Body of pancreas (tissue), 4 donors: ENCODE measurements around the gene GFI1.
"Not testable (repeated sequence)": the region's sequence is repeated elsewhere in the genome, so short reads cannot be mapped to it uniquely, and the experiment has no call there.

Experiments
- CTCF ChIP-seq, 7 experiments: fragments of 450-650 bp in 4 of 7; fragments of 200-600 bp in 3 of 7; sonication (generic) in 3 of 7; IDR thresholded peaks; one replicate each; pipeline ENCODE4 v1.5.1; 2016 to 2019; ENCODE audit warnings: antibody characterized with exemption in 7 of 7
- POLR2A ChIP-seq, 3 donors: fragments of 450-650 bp; IDR thresholded peaks; one replicate each; pipeline ENCODE4 v1.6.1; 2016; ENCODE audit warnings: antibody characterized with exemption in 3 of 3, mild to moderate bottlenecking in 2 of 3

- not testable (repeated sequence) for TF ChIP-seq CTCF, POLR2A (IDR thresholded peaks at IDR 0.05)
Measured at GRCh38 chr1:92532371-92532770, 45.6 kb upstream of the GFI1 start.
